Duodenal mucosa (tissue), 2 donors: ENCODE data around the gene ARPP21.

ENCODE experiments used
- H3K27ac ChIP-seq: one replicate; pipeline ENCODE4 v1.7.0; 2013; ENCODE audit warnings: low read depth, low read length
- H3K27me3 ChIP-seq, 2 donors: one replicate each; pipeline ENCODE4 v1.7.0; 2013; ENCODE audit warnings: low read length in 2 of 2, control low read depth in 1 of 2; ENCODE audit not compliant: insufficient read depth in 2 of 2, control insufficient read depth in 1 of 2
- H3K36me3 ChIP-seq, 2 donors: one replicate each; pipeline ENCODE4 v1.7.0; 2013; ENCODE audit warnings: low read length in 2 of 2, control low read depth in 1 of 2; ENCODE audit not compliant: insufficient read depth in 2 of 2, control insufficient read depth in 1 of 2
- H3K4me1 ChIP-seq, 2 donors: one replicate each; pipeline ENCODE4 v1.7.0; 2013; ENCODE audit warnings: low read length in 2 of 2, control low read depth in 1 of 2; ENCODE audit not compliant: insufficient read depth in 2 of 2, control insufficient read depth in 1 of 2
- H3K4me3 ChIP-seq, 2 donors: one replicate each; pipeline ENCODE4 v1.7.0; 2013; ENCODE audit warnings: low read length in 2 of 2, low read depth in 1 of 2
- H3K9ac ChIP-seq, 2 donors: one replicate each; pipeline ENCODE4 v1.7.0; 2013; ENCODE audit warnings: low read length in 2 of 2, low read depth in 1 of 2
- H3K9me3 ChIP-seq, 2 donors: one replicate each; pipeline ENCODE4 v1.7.0; 2013; ENCODE audit warnings: low read length in 2 of 2, control low read depth in 1 of 2; ENCODE audit not compliant: control insufficient read depth in 1 of 2

Gene ARPP21

GRCh38 chr3:35641920-35642527, 2.7 kb downstream of the ARPP21 start:
- Histone ChIP-seq H3K36me3 (no peaks in the 10 kb centered on the region), H3K4me3 (no peak overlapping the region), H3K4me1 (peaks cover 0 to 5% of the 10 kb centered on the region in 2 donors), H3K27ac (no peak overlapping the region), H3K9me3 (no peaks in the 10 kb centered on the region), H3K9ac (no peak overlapping the region), H3K27me3 (peaks cover 22 to 28% of the 10 kb centered on the region in 2 donors)

- Histone ChIP-seq H3K27ac (no peak overlapping the region), H3K27me3 (peaks cover 22 to 28% of the 10 kb centered on the region in 2 donors), H3K9me3 (no peaks in the 10 kb centered on the region), H3K9ac (no peak overlapping the region), H3K36me3 (no peaks in the 10 kb centered on the region), H3K4me1 (peaks cover 0 to 5% of the 10 kb centered on the region in 2 donors), H3K4me3 (no peak overlapping the region)
Observed at GRCh38 chr3:35643495-35643894, 4.2 kb downstream of the ARPP21 start.

GRCh38 chr3:35644451-35644850, 5.1 kb downstream of the ARPP21 start:
- Histone ChIP-seq H3K4me3 (no peak overlapping the region), H3K27me3 (peaks cover 13 to 21% of the 10 kb centered on the region in 2 donors), H3K36me3 (no peaks in the 10 kb centered on the region), H3K4me1 (peaks cover 0 to 3% of the 10 kb centered on the region in 2 donors), H3K9me3 (no peaks in the 10 kb centered on the region), H3K9ac (no peak overlapping the region), H3K27ac (no peak overlapping the region)

GRCh38 chr3:35645189-35645588, 5.9 kb downstream of the ARPP21 start:
- Histone ChIP-seq H3K9me3 (no peaks in the 10 kb centered on the region), H3K27me3 (peaks cover 8 to 16% of the 10 kb centered on the region in 2 donors), H3K36me3 (no peaks in the 10 kb centered on the region), H3K27ac (no peak overlapping the region), H3K9ac (no peak overlapping the region), H3K4me3 (no peak overlapping the region), H3K4me1 (no peaks in the 10 kb centered on the region)

GRCh38 chr3:35646081-35646480, 6.8 kb downstream of the ARPP21 start:
- H3K4me3 ChIP-seq: no peak overlapping the region

GRCh38 chr3:35647461-35647860, 8.1 kb downstream of the ARPP21 start:
- Histone ChIP-seq H3K36me3 (no peaks in the 10 kb centered on the region), H3K27ac (no peak overlapping the region), H3K4me3 (no peak overlapping the region), H3K9ac (no peak overlapping the region), H3K9me3 (no peaks in the 10 kb centered on the region), H3K4me1 (no peaks in the 10 kb centered on the region), H3K27me3 (no peaks in the 10 kb centered on the region)

More at GRCh38 chr3:35646081-35646480, 6.8 kb downstream of the ARPP21 start:
- Histone ChIP-seq H3K27ac (no peak overlapping the region), H3K27me3 (peaks cover 0 to 8% of the 10 kb centered on the region in 2 donors), H3K36me3 (no peaks in the 10 kb centered on the region), H3K9me3 (no peaks in the 10 kb centered on the region), H3K9ac (no peak overlapping the region), H3K4me1 (no peaks in the 10 kb centered on the region)

GRCh38 chr3:35648347-35648746, 9.0 kb downstream of the ARPP21 start:
- Histone ChIP-seq H3K36me3 (no peaks in the 10 kb centered on the region), H3K27ac (no peak overlapping the region), H3K27me3 (no peaks in the 10 kb centered on the region), H3K9ac (no peak overlapping the region), H3K4me3 (no peak overlapping the region), H3K9me3 (no peaks in the 10 kb centered on the region), H3K4me1 (no peaks in the 10 kb centered on the region)

GRCh38 chr3:35649405-35649804, 10.1 kb downstream of the ARPP21 start:
- H3K36me3 ChIP-seq: no peaks in the 10 kb centered on the region
- no peaks in the 10 kb centered on the region for H3K27me3 ChIP-seq
- H3K27ac ChIP-seq: no peak overlapping the region
- H3K9ac ChIP-seq: no peak overlapping the region
- no peaks in the 10 kb centered on the region for H3K9me3 ChIP-seq
- no peaks in the 10 kb centered on the region for H3K4me1 ChIP-seq
- no peak overlapping the region for H3K4me3 ChIP-seq

- Histone ChIP-seq H3K4me3 (no peak overlapping the region), H3K36me3 (no peaks in the 10 kb centered on the region), H3K27ac (no peak overlapping the region), H3K4me1 (no peaks in the 10 kb centered on the region), H3K9me3 (no peaks in the 10 kb centered on the region), H3K9ac (no peak overlapping the region), H3K27me3 (no peaks in the 10 kb centered on the region)
Observed at GRCh38 chr3:35651426-35651825, 12.1 kb downstream of the ARPP21 start.

- H3K9me3 ChIP-seq: no peaks in the 10 kb centered on the region
- no peaks in the 10 kb centered on the region for H3K27me3 ChIP-seq
- H3K4me3 ChIP-seq: no peak overlapping the region
- no peaks in the 10 kb centered on the region for H3K4me1 ChIP-seq
- H3K36me3 ChIP-seq: no peaks in the 10 kb centered on the region
- no peak overlapping the region for H3K27ac ChIP-seq
- H3K9ac ChIP-seq: no peak overlapping the region
Observed at GRCh38 chr3:35651851-35652250, 12.5 kb downstream of the ARPP21 start.

- H3K4me3 ChIP-seq: no peak overlapping the region
- H3K36me3 ChIP-seq: no peaks in the 10 kb centered on the region
- no peak overlapping the region for H3K27ac ChIP-seq
- no peaks in the 10 kb centered on the region for H3K9me3 ChIP-seq
- no peaks in the 10 kb centered on the region for H3K27me3 ChIP-seq
- no peak overlapping the region for H3K9ac ChIP-seq
- no peaks in the 10 kb centered on the region for H3K4me1 ChIP-seq
Observed at GRCh38 chr3:35653347-35653746, 14.0 kb downstream of the ARPP21 start.
